Stimulated activated CD4-positive, alpha-beta T cell treated with anti-CD3 and anti-CD28 coated beads, Interleukin-2, amount 100 ng/mL, for 24 hours (primary cell): ENCODE measurements around the gene CDC42EP3.

ENCODE experiments used
- DNase-seq, 2 donors: peaks; one replicate each; pipeline ENCODE4 v3.0.0-alpha.2; 2020

The CDC42EP3 gene

GRCh38 chr2:37683241-37683640 is 11.8 kb upstream of the CDC42EP3 start:
- no peak for DNase-seq

GRCh38 chr2:37682473-37682872 is 11.0 kb upstream of the CDC42EP3 start:
- DNase-seq, result no peak

- no peak for DNase-seq
These were observed 10.1 kb upstream of the CDC42EP3 start for GRCh38 chr2:37681587-37681986.

GRCh38 chr2:37679072-37679695 is 7.7 kb upstream of the CDC42EP3 start:
- no peak for DNase-seq

- no peak for DNase-seq
These were observed 4.8 kb upstream of the CDC42EP3 start for GRCh38 chr2:37676274-37676673.

GRCh38 chr2:37674946-37675345 is 3.5 kb upstream of the CDC42EP3 start:
- no peak for DNase-seq

- DNase-seq, result no peak
These were observed 1.4 kb upstream of the CDC42EP3 start for GRCh38 chr2:37672870-37673184.

GRCh38 chr2:37672104-37672869 is 845 bp upstream of the CDC42EP3 start:
- DNase-seq, result peak; percentile 73 to 75

- DNase-seq, result no peak
These were observed 318 bp upstream of the CDC42EP3 start for GRCh38 chr2:37671816-37672103.

GRCh38 chr2:37670378-37671008 is 949 bp downstream of the CDC42EP3 start:
- DNase-seq, result no peak

- no peak for DNase-seq
These were observed 2.0 kb downstream of the CDC42EP3 start for GRCh38 chr2:37669446-37669845.

- DNase-seq, result no peak
These were observed 3.7 kb downstream of the CDC42EP3 start for GRCh38 chr2:37667704-37668103.

- no peak for DNase-seq
These were observed 4.7 kb downstream of the CDC42EP3 start for GRCh38 chr2:37666772-37667171.

GRCh38 chr2:37665604-37666362 is 5.7 kb downstream of the CDC42EP3 start:
- no peak for DNase-seq

- DNase-seq, result no peak
These were observed 6.4 kb downstream of the CDC42EP3 start for GRCh38 chr2:37665043-37665442.

- no peak for DNase-seq
These were observed 7.2 kb downstream of the CDC42EP3 start for GRCh38 chr2:37664231-37664643.

- no peak for DNase-seq
These were observed 8.1 kb downstream of the CDC42EP3 start for GRCh38 chr2:37663390-37663789.

GRCh38 chr2:37659723-37660122 is 11.7 kb downstream of the CDC42EP3 start:
- DNase-seq, result no peak

- no peak for DNase-seq
These were observed 12.8 kb downstream of the CDC42EP3 start for GRCh38 chr2:37658682-37659081.

GRCh38 chr2:37657471-37657870 is 14.0 kb downstream of the CDC42EP3 start:
- no peak for DNase-seq

- DNase-seq, result no peak
These were observed 14.7 kb downstream of the CDC42EP3 start for GRCh38 chr2:37656512-37657423.
